MV-4-11 (cell line): ENCODE measurements around the gene FILIP1L.

Experiments used
- DNase-seq: peaks from one replicate; lab custom pipeline; 2025; lab: John Stamatoyannopoulos, UW

The FILIP1L gene

GRCh38 chr3:99923873-99924272 is 190.4 kb downstream of the FILIP1L start:
- DNase-seq: no peak

GRCh38 chr3:99921986-99922385 is 192.3 kb downstream of the FILIP1L start:
- DNase-seq: no peak

GRCh38 chr3:99921377-99921695 is 193.0 kb downstream of the FILIP1L start:
- DNase-seq: no peak

- DNase-seq: peak; percentile 50
Observed at GRCh38 chr3:99920481-99921376, 193.6 kb downstream of the FILIP1L start.

- no peak for DNase-seq
Observed at GRCh38 chr3:99919694-99920093, 194.6 kb downstream of the FILIP1L start.

- no peak for DNase-seq
Observed at GRCh38 chr3:99918715-99919114, 195.6 kb downstream of the FILIP1L start.

- DNase-seq: no peak
Observed at GRCh38 chr3:99915906-99916432, 198.3 kb downstream of the FILIP1L start.

- no peak for DNase-seq
Observed at GRCh38 chr3:99911433-99911832, 202.9 kb downstream of the FILIP1L start.

- DNase-seq: no peak
Observed at GRCh38 chr3:99910752-99911290, 203.5 kb downstream of the FILIP1L start.

- DNase-seq: no peak
Observed at GRCh38 chr3:99909714-99910495, 204.4 kb downstream of the FILIP1L start.

- DNase-seq: no peak
Observed at GRCh38 chr3:99907959-99908544, 206.2 kb downstream of the FILIP1L start.

- DNase-seq: no peak
Observed at GRCh38 chr3:99903869-99904268, 210.4 kb downstream of the FILIP1L start.

GRCh38 chr3:99902091-99902490 is 212.2 kb downstream of the FILIP1L start:
- DNase-seq: no peak

- DNase-seq: peak; percentile 18
Observed at GRCh38 chr3:99901200-99901926, 212.9 kb downstream of the FILIP1L start.

- no peak for DNase-seq
Observed at GRCh38 chr3:99900248-99900647, 214.1 kb downstream of the FILIP1L start.

GRCh38 chr3:99899603-99900002 is 214.7 kb downstream of the FILIP1L start:
- DNase-seq: no peak

- no peak for DNase-seq
Observed at GRCh38 chr3:99896482-99896881, 217.8 kb downstream of the FILIP1L start.

GRCh38 chr3:99895703-99896441 is 218.4 kb downstream of the FILIP1L start:
- peak; percentile 96 for DNase-seq

- peak; percentile 61 for DNase-seq
Observed at GRCh38 chr3:99895131-99895696, 219.1 kb downstream of the FILIP1L start.

GRCh38 chr3:99892332-99892731 is 222.0 kb downstream of the FILIP1L start:
- DNase-seq: no peak
